ENCODE measurements around the gene KREMEN2.

- TF ChIP-seq CTCF (IDR thresholded peaks at IDR 0.05; ENCODE audit: low read depth, low read length) (no peak), EZH2phosphoT487 (IDR thresholded peaks at IDR 0.05; ENCODE audit: low read depth) (no peak)
These were observed 40.2 kb downstream of the KREMEN2 start for GRCh38 chr16:3004319-3004718.
